Measurements from ENCODE around the gene OR52E4. TPM values are rescaled to one million over a fixed set of nuclear protein-coding genes. Genes with fewer than 3 reads are reported as not detected.

OR52E4 gene
- total RNA-seq = not detected in 2 replicates

DNA sequence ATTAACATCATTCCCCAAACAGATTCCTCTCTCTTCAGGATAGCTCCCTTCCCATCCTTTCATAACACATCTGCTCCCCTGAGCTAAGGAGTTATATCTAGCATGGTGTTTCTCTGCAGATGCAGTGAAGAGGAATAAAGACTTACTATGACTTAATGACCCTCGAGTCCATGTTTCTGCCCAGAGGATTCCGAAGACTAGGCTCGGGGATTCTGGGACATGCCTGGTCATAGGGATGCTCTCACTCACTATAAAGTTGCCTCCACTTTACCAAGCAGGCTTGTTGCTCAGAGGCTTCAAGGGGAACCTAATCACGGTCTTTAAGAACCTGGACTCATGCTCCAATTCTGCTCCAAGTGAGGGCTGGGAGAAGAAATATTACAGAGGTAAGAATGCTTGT lies at the start of gene OR52E4:
TSS of gene OR52E4 (plus strand) at position 301 of the 400 bp plus-strand sequence. CDS start 3,664 bp downstream, outside the sequence.
- no peaks in the 10 kb centered on the region for H3K4me1 Mint-ChIP-seq
- H3K27ac Mint-ChIP-seq = no peak within 1 kb of the TSS
- no peak for DNase-seq
- no peak within 1 kb of the TSS for H3K4me3 Mint-ChIP-seq
- no peaks in the 10 kb centered on the region for H3K9me3 Mint-ChIP-seq
- intact Hi-C loops (cut with micrococcal nuclease) = no loop called here
- H3K36me3 Mint-ChIP-seq (ENCODE audit: low read depth) = no peaks in the 10 kb centered on the region
- peaks cover 2% of the 10 kb centered on the region for H3K27me3 Mint-ChIP-seq

DNA sequence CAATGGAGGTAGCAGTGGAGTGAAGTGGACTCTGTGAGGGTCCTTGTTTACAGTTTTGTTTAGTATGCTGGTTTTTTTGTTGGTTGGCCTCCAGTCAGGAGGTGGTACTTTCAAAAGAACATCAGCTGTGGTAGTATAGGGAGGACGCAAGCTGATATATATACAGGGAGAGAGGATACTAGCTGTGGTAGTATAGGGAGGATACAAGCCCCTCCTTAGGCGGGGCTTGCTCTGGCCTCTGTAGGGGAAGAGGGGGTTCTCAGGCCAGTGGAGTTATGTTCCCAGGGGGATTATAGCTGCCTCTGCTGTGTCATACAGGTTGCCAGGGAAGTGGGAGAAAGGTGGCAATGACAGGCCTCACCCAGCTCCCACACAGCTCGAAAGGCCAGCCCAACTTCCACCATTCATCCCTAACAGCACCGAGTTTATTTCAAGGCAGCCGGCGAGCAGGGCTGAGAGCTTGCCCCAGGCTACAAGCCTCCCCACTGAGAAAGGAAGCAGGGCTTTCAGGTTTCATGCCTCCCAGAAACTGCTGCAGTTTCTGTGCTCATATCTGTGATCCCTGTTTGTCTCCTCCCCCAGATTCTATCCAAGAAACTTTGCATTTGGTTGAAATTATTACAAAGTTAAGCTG lies 49.1 kb upstream of the OR52E4 start:
- no peak overlapping the region for H3K4me3 Mint-ChIP-seq
- H3K27ac Mint-ChIP-seq = no peak overlapping the region
- H3K27me3 Mint-ChIP-seq = peaks cover 12% of the 10 kb centered on the region
- no peak for DNase-seq
- no peaks in the 10 kb centered on the region for H3K9me3 Mint-ChIP-seq
- no peaks in the 10 kb centered on the region for H3K4me1 Mint-ChIP-seq
- intact Hi-C loops (cut with micrococcal nuclease) = no loop called here
- H3K36me3 Mint-ChIP-seq (ENCODE audit: low read depth) = no peaks in the 10 kb centered on the region

GRCh38 chr11:5833446-5833845 lies 47.0 kb upstream of the OR52E4 start:
- intact Hi-C loops (cut with micrococcal nuclease) = no loop called here
- Mint-ChIP-seq H3K27me3 (peaks cover 8% of the 10 kb centered on the region), H3K9me3 (no peaks in the 10 kb centered on the region), H3K4me1 (no peaks in the 10 kb centered on the region), H3K4me3 (no peak overlapping the region), H3K27ac (no peak overlapping the region), H3K36me3 (ENCODE audit: low read depth) (no peaks in the 10 kb centered on the region)
- DNase-seq = no peak

DNA sequence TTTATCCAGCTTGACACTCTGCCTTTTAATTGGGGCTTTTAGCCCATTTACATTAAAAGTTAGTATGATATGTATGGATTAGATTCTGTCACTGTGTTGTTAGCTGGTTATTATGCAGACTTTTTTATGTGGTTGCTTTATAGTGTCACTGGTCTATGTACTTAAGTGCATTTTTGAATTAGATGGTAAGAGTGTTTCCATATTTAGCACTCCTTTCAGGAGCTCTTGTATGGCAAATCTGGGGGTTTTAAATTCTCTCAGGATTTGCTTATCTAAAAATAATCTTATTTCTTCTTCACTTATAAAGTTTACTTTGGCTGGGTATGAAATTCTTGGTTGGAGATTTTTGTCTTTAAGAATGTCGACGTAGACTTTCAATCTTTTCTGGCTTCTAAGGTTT lies 42.7 kb upstream of the OR52E4 start:
- Mint-ChIP-seq H3K36me3 (ENCODE audit: low read depth) (no peaks in the 10 kb centered on the region), H3K4me1 (no peaks in the 10 kb centered on the region), H3K9me3 (no peaks in the 10 kb centered on the region), H3K27me3 (peaks cover 4% of the 10 kb centered on the region), H3K27ac (no peak overlapping the region), H3K4me3 (no peak overlapping the region)
- DNase-seq = no peak
- intact Hi-C loops (cut with micrococcal nuclease) = no loop called here

GRCh38 chr11:5841797-5842196 lies 38.6 kb upstream of the OR52E4 start, which contains the start of gene OR52E6:
Gene OR52E6, minus strand, starts transcription at chr11:5841897. Its CDS starts 0 bp downstream, at chr11:5841897.
- no peak within 1 kb of the TSS for H3K4me3 Mint-ChIP-seq
- no peak within 1 kb of the TSS for H3K27ac Mint-ChIP-seq
- DNase-seq = no peak
- H3K36me3 Mint-ChIP-seq (ENCODE audit: low read depth) = no peaks in the 10 kb centered on the region
- no peaks in the 10 kb centered on the region for H3K4me1 Mint-ChIP-seq
- H3K9me3 Mint-ChIP-seq = no peaks in the 10 kb centered on the region
- H3K27me3 Mint-ChIP-seq = peaks cover 5% of the 10 kb centered on the region
- intact Hi-C loops (cut with micrococcal nuclease) = no loop called here

GRCh38 chr11:5846701-5847100 lies 33.7 kb upstream of the OR52E4 start:
- intact Hi-C loops (cut with micrococcal nuclease) = no loop called here
- Mint-ChIP-seq H3K27me3 (peaks cover 8% of the 10 kb centered on the region), H3K36me3 (ENCODE audit: low read depth) (no peaks in the 10 kb centered on the region), H3K27ac (no peak overlapping the region), H3K9me3 (no peaks in the 10 kb centered on the region), H3K4me1 (no peaks in the 10 kb centered on the region), H3K4me3 (no peak overlapping the region)
- DNase-seq = no peak

- Mint-ChIP-seq H3K9me3 (no peaks in the 10 kb centered on the region), H3K4me3 (no peak overlapping the region), H3K36me3 (ENCODE audit: low read depth) (no peaks in the 10 kb centered on the region), H3K27me3 (peaks cover 8% of the 10 kb centered on the region), H3K27ac (no peak overlapping the region), H3K4me1 (no peaks in the 10 kb centered on the region)
- DNase-seq = no peak
- intact Hi-C loops (cut with micrococcal nuclease) = no loop called here
Measured at GRCh38 chr11:5847711-5848110, 32.7 kb upstream of the OR52E4 start.

DNA sequence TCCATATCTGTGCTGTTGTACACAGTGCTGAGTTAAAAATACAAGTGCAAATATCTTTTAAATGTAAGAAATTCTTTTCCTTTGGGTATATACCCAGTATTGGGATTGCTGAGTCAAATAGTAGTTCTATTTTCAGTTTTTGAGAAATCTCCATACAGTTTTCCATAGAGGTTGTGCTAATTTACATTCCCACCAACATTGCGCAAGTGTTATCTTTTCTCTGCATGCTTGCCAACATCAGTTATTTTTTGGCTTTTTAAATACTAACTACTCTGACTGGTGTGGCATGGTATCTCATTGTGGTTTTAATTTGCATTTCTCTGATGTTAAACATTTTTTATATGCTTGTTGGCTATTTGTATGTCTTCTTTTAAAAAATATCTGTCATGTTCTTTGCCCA lies 29.4 kb upstream of the OR52E4 start:
- Mint-ChIP-seq H3K4me1 (no peaks in the 10 kb centered on the region), H3K9me3 (peaks cover 4% of the 10 kb centered on the region), H3K36me3 (ENCODE audit: low read depth) (no peaks in the 10 kb centered on the region), H3K4me3 (no peak overlapping the region), H3K27ac (no peak overlapping the region), H3K27me3 (peaks cover 10% of the 10 kb centered on the region)
- intact Hi-C loops (cut with micrococcal nuclease) = no loop called here
- DNase-seq = no peak

GRCh38 chr11:5857590-5857989 lies 22.8 kb upstream of the OR52E4 start, which contains the start of gene OR52E8:
Gene OR52E8, minus strand, starts transcription at chr11:5857690. Its CDS starts 0 bp downstream, at chr11:5857690.
- Mint-ChIP-seq H3K27ac (no peak within 1 kb of the TSS), H3K4me1 (no peaks in the 10 kb centered on the region)
- no peak for DNase-seq

DNA sequence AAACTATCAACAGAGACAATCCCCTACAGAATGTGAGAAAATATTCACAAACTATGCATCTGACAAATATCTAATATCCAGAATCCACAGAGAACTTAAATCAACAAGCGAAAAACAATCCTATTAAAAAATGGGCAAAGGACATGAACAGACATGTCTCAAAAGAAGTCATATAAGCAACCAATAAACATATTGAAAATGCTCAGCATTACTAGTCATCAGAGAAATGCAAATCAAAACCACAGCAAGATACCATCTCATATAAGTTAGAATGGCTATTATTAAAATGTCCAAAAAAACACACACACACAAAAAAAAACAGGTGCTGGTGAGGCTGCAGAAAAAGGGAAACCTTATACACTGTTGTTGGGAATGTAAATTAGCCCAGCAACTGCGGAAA lies 14.6 kb upstream of the OR52E4 start:
- no peak overlapping the region for H3K4me3 Mint-ChIP-seq
- no peaks in the 10 kb centered on the region for H3K9me3 Mint-ChIP-seq
- no peaks in the 10 kb centered on the region for H3K36me3 Mint-ChIP-seq (ENCODE audit: low read depth)
- H3K27ac Mint-ChIP-seq = no peak overlapping the region
- no peak for DNase-seq
- H3K4me1 Mint-ChIP-seq = no peaks in the 10 kb centered on the region
- H3K27me3 Mint-ChIP-seq = peaks cover 2% of the 10 kb centered on the region
- intact Hi-C loops (cut with micrococcal nuclease) = no loop called here

More at GRCh38 chr11:5857590-5857989, 22.8 kb upstream of the OR52E4 start, which contains the start of gene OR52E8:
- intact Hi-C loops (cut with micrococcal nuclease) = no loop called here
- no peak within 1 kb of the TSS for H3K4me3 Mint-ChIP-seq
- H3K9me3 Mint-ChIP-seq = peaks cover 4% of the 10 kb centered on the region
- no peaks in the 10 kb centered on the region for H3K36me3 Mint-ChIP-seq (ENCODE audit: low read depth)
- peaks cover 3% of the 10 kb centered on the region for H3K27me3 Mint-ChIP-seq

DNA sequence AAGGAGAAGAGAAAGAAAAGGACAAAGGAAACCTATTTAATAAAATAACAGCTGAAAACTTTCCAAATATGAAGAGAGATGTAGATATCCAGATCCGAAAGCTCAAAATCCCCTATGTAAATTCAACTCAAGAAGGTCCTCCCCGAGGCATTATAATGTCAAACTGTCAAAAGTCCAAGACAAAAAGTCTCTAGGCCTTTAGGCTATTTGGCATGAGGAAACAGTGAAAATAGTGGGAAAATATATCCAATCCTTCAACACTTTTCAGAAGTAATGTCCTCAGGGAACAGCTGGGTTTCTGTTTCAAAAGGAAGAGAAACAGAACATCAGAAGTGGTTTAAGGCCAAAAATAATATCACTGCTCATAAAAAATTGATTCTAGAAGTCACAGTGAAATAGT lies 1.9 kb upstream of the OR52E4 start:
- no peaks in the 10 kb centered on the region for H3K36me3 Mint-ChIP-seq (ENCODE audit: low read depth)
- no peaks in the 10 kb centered on the region for H3K4me1 Mint-ChIP-seq
- no peak overlapping the region for H3K4me3 Mint-ChIP-seq
- intact Hi-C loops (cut with micrococcal nuclease) = no loop called here
- DNase-seq = no peak
- H3K27me3 Mint-ChIP-seq = peaks cover 2% of the 10 kb centered on the region
- no peak overlapping the region for H3K27ac Mint-ChIP-seq
- no peaks in the 10 kb centered on the region for H3K9me3 Mint-ChIP-seq

- no peaks in the 10 kb centered on the region for H3K4me1 Mint-ChIP-seq
- peaks cover 2% of the 10 kb centered on the region for H3K27me3 Mint-ChIP-seq
- H3K4me3 Mint-ChIP-seq = no peak overlapping the region
- no peak overlapping the region for H3K27ac Mint-ChIP-seq
- DNase-seq = no peak
- no peaks in the 10 kb centered on the region for H3K36me3 Mint-ChIP-seq (ENCODE audit: low read depth)
- H3K9me3 Mint-ChIP-seq = no peaks in the 10 kb centered on the region
- intact Hi-C loops (cut with micrococcal nuclease) = no loop called here
Measured at GRCh38 chr11:5881756-5882155, 1.3 kb downstream of the OR52E4 start.

- no peaks in the 10 kb centered on the region for H3K9me3 Mint-ChIP-seq
- intact Hi-C loops (cut with micrococcal nuclease) = no loop called here
- H3K4me3 Mint-ChIP-seq = no peak overlapping the region
- H3K27ac Mint-ChIP-seq = no peak overlapping the region
- H3K27me3 Mint-ChIP-seq = peaks cover 2% of the 10 kb centered on the region
- H3K36me3 Mint-ChIP-seq (ENCODE audit: low read depth) = no peaks in the 10 kb centered on the region
- DNase-seq = no peak
- no peaks in the 10 kb centered on the region for H3K4me1 Mint-ChIP-seq
Measured at GRCh38 chr11:5887172-5887571, 6.7 kb downstream of the OR52E4 start.

- intact Hi-C loops (cut with micrococcal nuclease) = no loop called here
- Mint-ChIP-seq H3K4me1 (no peaks in the 10 kb centered on the region), H3K27ac (no peak overlapping the region), H3K4me3 (no peak overlapping the region), H3K36me3 (ENCODE audit: low read depth) (no peaks in the 10 kb centered on the region), H3K9me3 (no peaks in the 10 kb centered on the region), H3K27me3 (no peaks in the 10 kb centered on the region)
- no peak for DNase-seq
Measured at GRCh38 chr11:5887661-5888060, 7.2 kb downstream of the OR52E4 start.

Data from activated CD4-positive, alpha-beta T cell treated with anti-CD3 and anti-CD28 coated beads, Interleukin-2, amount 10 ng/mL, durations not matched to agents 24 days and 14 days (primary cell).